ENCODE results near the gene DNM3.

DNM3 gene

GRCh38 chr1:172457479-172458130, 616.3 kb downstream of the DNM3 start:
- Histone ChIP-seq H3K36me3 (ENCODE audit: control insufficient read depth, insufficient read depth, low read length) (no peaks in the 10 kb centered on the region), H3K27me3 (replicated peaks; ENCODE audit: control insufficient read depth, insufficient read depth, low read length) (no peaks in the 10 kb centered on the region), H3K4me3 (replicated peaks; ENCODE audit: low read depth, low read length) (no peak overlapping the region)
- no peak for DNase-seq (ENCODE audit: extremely low read depth, insufficient read length)
- TF ChIP-seq, protein P1, sequence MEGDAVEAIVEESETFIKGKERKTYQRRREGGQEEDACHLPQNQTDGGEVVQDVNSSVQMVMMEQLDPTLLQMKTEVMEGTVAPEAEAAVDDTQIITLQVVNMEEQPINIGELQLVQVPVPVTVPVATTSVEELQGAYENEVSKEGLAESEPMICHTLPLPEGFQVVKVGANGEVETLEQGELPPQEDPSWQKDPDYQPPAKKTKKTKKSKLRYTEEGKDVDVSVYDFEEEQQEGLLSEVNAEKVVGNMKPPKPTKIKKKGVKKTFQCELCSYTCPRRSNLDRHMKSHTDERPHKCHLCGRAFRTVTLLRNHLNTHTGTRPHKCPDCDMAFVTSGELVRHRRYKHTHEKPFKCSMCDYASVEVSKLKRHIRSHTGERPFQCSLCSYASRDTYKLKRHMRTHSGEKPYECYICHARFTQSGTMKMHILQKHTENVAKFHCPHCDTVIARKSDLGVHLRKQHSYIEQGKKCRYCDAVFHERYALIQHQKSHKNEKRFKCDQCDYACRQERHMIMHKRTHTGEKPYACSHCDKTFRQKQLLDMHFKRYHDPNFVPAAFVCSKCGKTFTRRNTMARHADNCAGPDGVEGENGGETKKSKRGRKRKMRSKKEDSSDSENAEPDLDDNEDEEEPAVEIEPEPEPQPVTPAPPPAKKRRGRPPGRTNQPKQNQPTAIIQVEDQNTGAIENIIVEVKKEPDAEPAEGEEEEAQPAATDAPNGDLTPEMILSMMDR (IDR thresholded peaks at IDR 0.05; ENCODE audit: insufficient read depth, low read length, poor library complexity, severe bottlenecking): no peak

DNA sequence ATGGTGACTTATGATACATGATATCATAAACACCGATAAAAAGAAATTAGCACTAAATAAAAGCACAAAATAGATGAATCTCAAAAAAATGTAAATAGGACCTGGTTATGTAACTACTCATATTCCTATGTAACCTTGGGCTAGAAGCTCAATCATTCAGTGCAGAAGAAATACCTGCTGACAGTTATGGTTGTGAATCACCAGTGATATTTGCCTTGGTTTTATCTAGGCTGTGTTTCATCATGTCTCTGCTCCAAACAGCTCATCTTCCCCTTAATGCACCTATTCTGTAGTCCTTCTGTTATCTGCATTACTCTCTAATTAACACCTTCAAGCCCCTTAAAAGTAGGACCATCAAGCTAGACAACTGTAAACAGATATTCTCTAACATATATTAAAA, 618.9 kb downstream of the DNM3 start:
- DNase-seq (ENCODE audit: extremely low read depth, insufficient read length): no peak
- no peak overlapping the region for H3K4me3 ChIP-seq (replicated peaks; ENCODE audit: low read depth, low read length)
- no peaks in the 10 kb centered on the region for H3K36me3 ChIP-seq (ENCODE audit: control insufficient read depth, insufficient read depth, low read length)
- H3K27me3 ChIP-seq (replicated peaks; ENCODE audit: control insufficient read depth, insufficient read depth, low read length): no peaks in the 10 kb centered on the region
- TF ChIP-seq, protein P1 (IDR thresholded peaks at IDR 0.05; ENCODE audit: insufficient read depth, low read length, poor library complexity, severe bottlenecking): no peak

GRCh38 chr1:172460887-172461315, 619.6 kb downstream of the DNM3 start:
- H3K36me3 ChIP-seq (ENCODE audit: control insufficient read depth, insufficient read depth, low read length): no peaks in the 10 kb centered on the region
- H3K27me3 ChIP-seq (replicated peaks; ENCODE audit: control insufficient read depth, insufficient read depth, low read length): no peaks in the 10 kb centered on the region
- TF ChIP-seq, protein P1 (IDR thresholded peaks at IDR 0.05; ENCODE audit: insufficient read depth, low read length, poor library complexity, severe bottlenecking): no peak
- no peak for DNase-seq (ENCODE audit: extremely low read depth, insufficient read length)
- H3K4me3 ChIP-seq (replicated peaks; ENCODE audit: low read depth, low read length): no peak overlapping the region
